Muscle layer of colon (tissue), 2 donors: ENCODE results near the gene KIAA0825.

ENCODE experiments used
- H3K27ac ChIP-seq: one replicate; pipeline ENCODE4 v1.7.0; 2013; ENCODE audit warnings: low read depth, mild to moderate bottlenecking, low read length, moderate library complexity
- H3K27me3 ChIP-seq, 2 donors: one replicate each; pipeline ENCODE4 v1.7.0; 2013; ENCODE audit warnings: low read length in 2 of 2, mild to moderate bottlenecking in 2 of 2; ENCODE audit not compliant: insufficient read depth in 2 of 2, control insufficient read depth in 1 of 2
- H3K36me3 ChIP-seq: one replicate; pipeline ENCODE4 v1.7.0; 2013; ENCODE audit warnings: mild to moderate bottlenecking, low read length; ENCODE audit not compliant: insufficient read depth
- H3K4me1 ChIP-seq: one replicate; pipeline ENCODE4 v1.7.0; 2013; ENCODE audit warnings: mild to moderate bottlenecking, low read length; ENCODE audit not compliant: insufficient read depth
- H3K4me3 ChIP-seq, 2 donors: one replicate each; pipeline ENCODE4 v1.7.0; 2013; ENCODE audit warnings: low read length in 2 of 2, low read depth in 1 of 2, mild to moderate bottlenecking in 1 of 2, moderate library complexity in 1 of 2
- H3K9ac ChIP-seq: one replicate; pipeline ENCODE4 v1.7.0; 2013; ENCODE audit warnings: low read length
- H3K9me3 ChIP-seq: one replicate; pipeline ENCODE4 v1.7.0; 2013; ENCODE audit warnings: mild to moderate bottlenecking, low read length
- donor health status: abdominal sarcoma.
- donor health status: Adenocarcinoma of cecum.

Gene KIAA0825, protein sequence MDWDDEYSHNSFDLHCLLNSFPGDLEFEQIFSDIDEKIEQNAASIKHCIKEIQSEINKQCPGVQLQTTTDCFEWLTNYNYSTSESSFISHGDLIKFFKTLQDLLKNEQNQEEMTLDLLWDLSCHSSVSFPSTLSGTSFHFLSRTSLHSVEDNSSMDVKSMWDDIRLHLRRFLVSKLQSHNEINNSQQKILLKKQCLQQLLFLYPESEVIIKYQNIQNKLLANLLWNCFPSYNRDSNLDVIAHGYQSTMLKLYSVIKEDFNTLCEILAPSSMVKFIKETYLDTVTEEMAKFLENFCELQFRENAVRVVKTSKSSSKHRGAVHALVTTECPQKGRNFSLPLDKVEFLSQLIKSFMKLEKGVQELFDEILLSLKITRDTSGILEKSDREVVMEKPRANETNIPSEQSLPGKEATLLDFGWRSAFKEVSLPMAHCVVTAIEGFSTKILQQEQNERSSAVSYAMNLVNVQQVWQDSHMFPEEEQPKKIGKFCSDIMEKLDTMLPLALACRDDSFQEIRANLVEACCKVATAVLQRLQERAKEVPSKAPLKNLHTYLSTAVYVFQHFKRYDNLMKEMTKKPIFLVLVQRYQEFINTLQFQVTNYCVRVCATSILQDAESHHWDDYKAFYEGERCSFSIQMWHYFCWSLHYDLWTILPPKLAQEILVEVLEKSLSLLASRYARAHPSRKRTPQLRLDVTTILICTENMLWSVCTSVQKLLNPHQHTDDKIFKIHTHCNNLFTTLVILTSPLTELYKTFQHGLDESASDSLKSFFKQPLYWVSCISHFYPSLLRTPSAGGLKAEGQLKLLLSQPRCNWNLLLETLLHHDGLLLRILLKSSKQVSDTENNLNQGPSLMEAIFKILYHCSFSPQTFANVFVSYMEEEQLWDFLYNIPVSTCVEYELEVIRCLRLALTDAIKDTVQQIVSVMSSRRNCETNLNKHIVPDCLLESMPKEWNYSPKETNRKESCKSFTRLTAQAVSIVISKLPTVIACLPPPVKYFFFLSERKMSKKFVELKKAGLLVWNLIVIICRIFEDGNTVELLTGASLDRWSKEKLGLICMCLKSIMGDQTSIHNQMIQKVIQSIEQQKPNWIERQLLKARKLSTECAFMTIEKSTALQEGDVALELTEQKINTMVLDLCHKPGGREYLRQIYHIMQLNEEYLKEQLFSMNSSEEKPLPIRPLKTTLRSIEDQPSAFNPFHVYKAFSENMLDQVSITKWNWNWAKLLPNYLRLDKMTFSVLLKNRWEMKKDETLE (N-terminal part only)

DNA sequence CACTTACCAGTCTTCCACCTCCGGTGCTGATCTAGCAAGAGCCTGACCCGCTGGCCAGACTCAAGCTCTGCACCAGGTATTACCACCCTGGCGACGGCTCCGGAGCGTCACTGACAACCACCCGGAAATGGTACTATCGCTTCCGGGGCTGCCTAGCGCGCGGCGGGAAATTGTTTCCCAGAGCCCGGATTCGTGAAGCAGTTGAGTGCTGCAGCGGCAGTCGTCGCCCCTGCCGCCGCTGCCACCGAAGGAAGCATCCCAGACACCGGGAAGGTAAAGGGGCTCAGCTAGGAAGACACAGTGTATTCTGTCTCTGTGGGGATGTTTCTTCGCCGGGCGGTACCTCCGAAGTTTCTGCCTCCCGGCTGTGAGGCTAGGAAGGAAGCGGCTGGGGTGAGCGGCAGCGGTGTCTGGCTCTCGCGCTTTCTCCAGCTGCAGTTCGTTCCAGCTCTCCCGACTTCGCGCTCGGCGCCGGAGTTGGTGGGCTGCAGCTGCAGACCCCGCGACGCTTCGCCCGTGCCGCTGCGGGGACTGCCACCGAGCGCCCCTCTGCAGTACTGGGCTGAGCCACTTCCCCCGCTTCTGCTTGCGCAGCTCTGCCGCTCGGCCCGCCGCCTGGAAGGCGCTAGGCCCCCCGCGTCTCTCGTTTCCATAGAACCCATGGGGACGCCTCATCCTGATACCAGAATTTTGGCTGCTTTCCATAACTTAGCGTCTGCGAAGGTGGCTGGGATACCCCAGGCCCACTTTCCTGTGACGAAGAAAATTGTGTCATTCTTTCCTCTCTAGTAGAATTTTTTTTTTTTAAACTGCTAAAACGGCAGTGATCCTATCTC, at the start of gene KIAA0825, which contains the start of gene SLF1:
Gene KIAA0825, minus strand, starts transcription at position 112 of the 836 bp plus-strand sequence. CDS start 81,478 bp downstream, outside the sequence.
Gene SLF1, plus strand, starts transcription at position 177 of the 836 bp plus-strand sequence. CDS start 10,142 bp downstream, outside the sequence.
- H3K9ac ChIP-seq = peak within 1 kb of the TSS; percentile 47
- no peaks in the 10 kb centered on the region for H3K36me3 ChIP-seq
- H3K9me3 ChIP-seq = no peaks in the 10 kb centered on the region
- H3K27me3 ChIP-seq = no peaks in the 10 kb centered on the region
- H3K4me1 ChIP-seq = peaks cover 16% of the 10 kb centered on the region
- H3K27ac ChIP-seq = peak within 1 kb of the TSS; percentile 50
- peak within 1 kb of the TSS; percentile 38 to 93 for H3K4me3 ChIP-seq

DNA sequence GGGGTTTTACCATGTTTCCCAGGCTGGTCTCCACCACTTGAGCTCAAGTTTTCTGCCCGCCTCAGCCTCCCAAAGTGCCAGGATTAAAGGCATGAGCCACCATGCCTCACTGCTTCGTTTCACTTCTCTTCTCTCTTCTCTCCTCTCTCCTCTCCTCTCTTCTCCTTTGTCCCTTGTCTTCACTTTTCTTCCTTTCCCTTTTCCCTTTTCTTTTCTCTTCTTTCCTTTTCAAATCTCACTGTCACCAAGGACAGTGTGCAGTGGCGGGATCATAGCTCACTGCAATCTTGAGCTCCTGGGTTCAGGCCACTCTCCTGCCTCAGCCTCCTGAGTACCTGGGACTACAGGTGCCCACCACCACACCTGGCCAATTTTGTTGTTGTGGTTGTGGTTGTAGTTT, 49.5 kb upstream of the KIAA0825 start:
- Histone ChIP-seq H3K4me1 (no peaks in the 10 kb centered on the region), H3K4me3 (no peak overlapping the region), H3K36me3 (no peaks in the 10 kb centered on the region), H3K9me3 (no peaks in the 10 kb centered on the region), H3K27ac (no peak overlapping the region), H3K27me3 (no peaks in the 10 kb centered on the region), H3K9ac (no peak overlapping the region)

DNA sequence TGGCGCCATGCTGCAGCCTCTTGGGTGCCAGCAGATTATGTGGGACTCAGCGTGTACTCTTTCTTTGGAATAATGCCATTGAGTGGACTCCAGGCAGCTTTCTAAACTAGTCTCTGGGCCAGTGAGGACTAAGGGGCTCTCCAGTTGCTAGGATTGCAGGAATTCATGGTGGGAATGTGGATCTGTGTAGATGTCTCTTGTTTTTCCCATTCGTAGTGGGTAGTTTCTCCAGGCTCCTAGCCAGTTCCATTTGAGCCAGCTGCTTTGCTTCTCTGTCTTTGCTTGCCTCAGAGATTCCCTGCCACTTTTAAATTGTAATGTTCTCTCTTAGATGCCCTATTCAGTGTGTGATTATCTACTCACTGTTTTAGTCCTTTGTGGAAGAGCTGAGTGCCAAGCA, 42.7 kb upstream of the KIAA0825 start:
- Histone ChIP-seq H3K4me1 (no peaks in the 10 kb centered on the region), H3K27ac (no peak overlapping the region), H3K9ac (no peak overlapping the region), H3K9me3 (no peaks in the 10 kb centered on the region), H3K4me3 (no peak overlapping the region), H3K27me3 (no peaks in the 10 kb centered on the region), H3K36me3 (no peaks in the 10 kb centered on the region)

DNA sequence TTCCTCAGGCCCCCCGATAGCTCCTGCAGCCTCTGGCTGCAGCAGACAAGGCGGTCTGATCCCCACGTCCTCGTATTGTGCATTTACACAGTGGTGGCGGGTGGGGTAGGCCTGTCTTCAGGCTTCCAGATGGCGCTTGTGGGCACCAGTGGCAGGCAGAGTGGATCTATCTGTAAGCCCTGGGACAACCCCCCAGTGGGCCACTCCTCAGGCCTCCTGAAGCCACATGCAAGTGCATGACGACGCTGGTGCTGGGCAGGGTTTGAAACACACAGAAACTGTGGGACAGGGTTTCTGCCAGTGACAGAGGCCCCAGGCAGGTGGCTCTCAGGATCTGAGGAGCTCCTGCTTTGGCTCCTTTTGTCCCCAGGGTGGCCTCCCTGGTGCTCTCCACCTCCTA, 42.1 kb upstream of the KIAA0825 start:
- Histone ChIP-seq H3K4me3 (no peak overlapping the region), H3K27ac (no peak overlapping the region), H3K4me1 (no peaks in the 10 kb centered on the region), H3K9me3 (no peaks in the 10 kb centered on the region), H3K9ac (no peak overlapping the region), H3K36me3 (no peaks in the 10 kb centered on the region), H3K27me3 (no peaks in the 10 kb centered on the region)

DNA sequence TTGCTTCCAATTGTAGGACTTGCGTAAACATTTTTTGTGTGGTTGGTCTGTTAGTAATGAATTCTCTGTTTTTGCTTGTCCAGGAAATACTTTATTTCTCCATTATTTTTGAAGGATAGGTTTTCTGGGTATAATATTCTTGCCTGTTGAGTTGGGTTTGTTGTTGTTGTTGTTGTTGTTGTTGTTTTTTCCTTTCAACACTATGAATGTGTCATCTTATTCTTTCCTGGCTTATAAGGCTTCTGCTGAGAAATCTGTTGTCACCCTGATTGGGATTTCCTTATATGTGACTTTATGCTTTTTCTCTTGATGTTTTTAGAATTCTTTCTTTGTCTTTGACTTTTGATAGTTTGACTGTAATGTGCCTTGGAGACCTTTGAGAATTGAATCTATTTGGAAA, 39.9 kb upstream of the KIAA0825 start:
- Histone ChIP-seq H3K36me3 (no peaks in the 10 kb centered on the region), H3K9me3 (no peaks in the 10 kb centered on the region)

DNA sequence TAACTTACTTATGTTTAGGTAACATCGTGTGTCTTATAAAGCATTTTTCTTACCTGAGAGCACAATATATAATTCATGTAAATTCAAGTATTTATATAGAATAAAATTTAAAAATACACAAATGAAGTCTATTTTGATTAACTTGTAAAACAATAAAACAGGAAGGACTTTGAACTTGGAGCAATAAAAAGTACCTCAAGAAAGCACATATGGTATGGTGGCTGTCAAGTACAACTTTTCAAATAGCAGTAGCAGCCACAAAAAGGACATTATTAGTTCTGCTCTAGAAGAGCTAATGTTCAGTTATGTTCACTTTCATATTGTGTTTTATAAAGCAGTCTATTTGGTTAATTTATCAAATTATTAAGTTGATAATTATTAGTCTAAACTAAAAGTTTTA, 31.5 kb upstream of the KIAA0825 start:
- Histone ChIP-seq H3K36me3 (no peaks in the 10 kb centered on the region), H3K9ac (no peak overlapping the region), H3K27ac (no peak overlapping the region), H3K27me3 (no peaks in the 10 kb centered on the region), H3K4me3 (no peak overlapping the region), H3K9me3 (no peaks in the 10 kb centered on the region), H3K4me1 (no peaks in the 10 kb centered on the region)

More for the DNA sequence above, 39.9 kb upstream of the KIAA0825 start:
- no peak overlapping the region for H3K27ac ChIP-seq
- H3K4me1 ChIP-seq = no peaks in the 10 kb centered on the region
- no peaks in the 10 kb centered on the region for H3K27me3 ChIP-seq
- H3K4me3 ChIP-seq = no peak overlapping the region
- no peak overlapping the region for H3K9ac ChIP-seq

DNA sequence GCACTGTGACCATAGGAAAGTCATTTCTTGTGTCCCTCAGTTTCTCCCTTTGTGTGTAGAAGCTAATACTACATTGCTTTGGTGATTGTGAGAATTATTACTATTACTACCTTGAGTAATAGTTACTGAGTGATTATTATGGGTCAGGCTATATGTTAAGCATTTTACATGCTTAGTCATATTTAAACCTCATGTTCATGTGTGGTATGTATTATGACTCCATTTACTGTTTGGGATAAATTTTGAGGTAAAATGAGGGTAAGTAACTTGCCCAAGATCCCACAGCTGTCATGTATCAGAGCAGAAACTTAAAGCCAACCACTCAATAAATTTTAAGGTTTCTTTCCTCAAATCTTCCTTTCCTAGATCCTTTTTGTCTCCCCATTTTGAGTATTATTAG, 28.4 kb upstream of the KIAA0825 start:
- Histone ChIP-seq H3K27ac (no peak overlapping the region), H3K4me1 (no peaks in the 10 kb centered on the region), H3K9me3 (no peaks in the 10 kb centered on the region), H3K36me3 (no peaks in the 10 kb centered on the region), H3K9ac (no peak overlapping the region), H3K27me3 (no peaks in the 10 kb centered on the region), H3K4me3 (no peak overlapping the region)

DNA sequence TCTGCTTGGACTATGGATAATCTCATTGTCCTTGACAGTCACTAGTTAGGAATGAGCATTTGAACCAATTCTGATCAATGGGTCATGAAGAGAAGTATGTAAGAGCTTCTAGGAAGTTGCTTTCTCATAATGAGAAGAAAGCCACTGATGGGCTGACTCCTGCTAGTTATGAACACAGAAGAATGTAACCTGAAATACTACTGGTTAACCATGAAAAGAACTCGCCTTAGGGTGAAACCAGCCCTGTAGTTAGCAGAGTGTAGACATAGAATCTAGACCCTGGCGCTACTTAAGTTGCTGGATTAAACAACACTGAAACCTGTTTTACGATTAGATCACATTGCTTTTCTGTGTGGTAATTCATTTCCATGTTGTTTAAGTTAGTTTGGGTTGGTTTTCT, 26.6 kb upstream of the KIAA0825 start:
- Histone ChIP-seq H3K9ac (no peak overlapping the region), H3K4me1 (no peaks in the 10 kb centered on the region), H3K36me3 (no peaks in the 10 kb centered on the region), H3K27ac (no peak overlapping the region), H3K27me3 (no peaks in the 10 kb centered on the region), H3K4me3 (no peak overlapping the region), H3K9me3 (no peaks in the 10 kb centered on the region)

DNA sequence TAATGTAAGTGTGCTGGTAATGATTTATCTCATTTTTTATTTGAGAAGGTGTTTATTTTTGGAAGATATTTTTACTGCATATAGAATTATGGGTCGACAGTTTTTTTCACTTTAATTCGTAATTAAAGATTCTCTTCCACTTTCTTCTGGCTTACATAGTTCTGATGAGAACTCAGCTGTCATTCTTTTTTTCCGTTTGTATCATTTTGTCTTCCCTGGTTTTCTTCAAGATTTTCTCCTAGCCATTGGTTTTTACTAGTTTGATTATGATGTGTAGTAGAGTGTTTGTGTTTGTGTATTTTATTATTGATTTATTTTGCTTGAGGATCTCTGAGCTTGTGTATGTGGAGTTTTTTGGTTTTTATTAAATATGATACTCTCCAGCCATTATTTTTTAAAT, 21.8 kb upstream of the KIAA0825 start:
- Histone ChIP-seq H3K4me3 (no peak overlapping the region), H3K4me1 (no peaks in the 10 kb centered on the region), H3K9ac (no peak overlapping the region), H3K27ac (no peak overlapping the region), H3K9me3 (no peaks in the 10 kb centered on the region), H3K36me3 (no peaks in the 10 kb centered on the region), H3K27me3 (no peaks in the 10 kb centered on the region)

DNA sequence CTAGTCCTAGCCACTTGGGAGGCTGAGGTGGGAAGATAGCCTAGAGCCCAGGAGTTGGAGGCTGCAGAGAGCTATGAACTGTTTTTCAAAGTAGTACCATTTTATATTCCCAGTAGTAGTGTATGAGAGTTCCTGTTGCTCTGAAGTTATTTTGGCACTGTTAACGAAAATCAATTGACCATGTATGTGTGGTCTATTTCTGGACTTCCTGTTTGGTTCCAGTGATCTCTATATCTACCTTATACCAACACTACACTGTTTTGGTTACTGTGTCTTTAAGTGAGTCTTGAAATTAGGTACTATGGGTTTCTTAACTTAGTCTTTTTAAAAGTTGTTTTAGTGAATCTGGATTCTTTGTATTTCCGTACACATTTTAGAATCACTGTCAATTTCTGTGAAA, 13.6 kb upstream of the KIAA0825 start:
- no peaks in the 10 kb centered on the region for H3K9me3 ChIP-seq
- no peak overlapping the region for H3K4me3 ChIP-seq
- H3K27me3 ChIP-seq = no peaks in the 10 kb centered on the region
- no peak overlapping the region for H3K27ac ChIP-seq
- H3K36me3 ChIP-seq = no peaks in the 10 kb centered on the region
- H3K9ac ChIP-seq = no peak overlapping the region
- no peaks in the 10 kb centered on the region for H3K4me1 ChIP-seq
